Measurements from ENCODE around the gene MGAT5B. TPM values are rescaled to one million over a fixed set of nuclear protein-coding genes. Genes with fewer than 3 reads are reported as not detected.
"Not testable (repeated sequence)": the region's sequence is repeated elsewhere in the genome, so short reads cannot be mapped to it uniquely, and the experiment has no call there.

The MGAT5B gene
- total RNA-seq, 1 donor: 0.18 TPM

- no peak for TF ChIP-seq CTCF (IDR thresholded peaks at IDR 0.05; ENCODE audit: insufficient read depth, low read length)
- no peak overlapping the region for H3K4me3 ChIP-seq (ENCODE audit: low read depth, low read length)
Observed at GRCh38 chr17:76847031-76847430, 21.2 kb upstream of the MGAT5B start.

GRCh38 chr17:76848670-76849069 is 19.5 kb upstream of the MGAT5B start:
- DNase-seq (ENCODE audit: low read depth): no peak
- no peak overlapping the region for H3K4me3 ChIP-seq (ENCODE audit: low read depth, low read length)
- no peak for TF ChIP-seq CTCF (IDR thresholded peaks at IDR 0.05; ENCODE audit: insufficient read depth, low read length)

More at GRCh38 chr17:76847031-76847430, 21.2 kb upstream of the MGAT5B start:
- no peak for DNase-seq (ENCODE audit: low read depth)

GRCh38 chr17:76849160-76849559 is 19.0 kb upstream of the MGAT5B start:
- H3K4me3 ChIP-seq (ENCODE audit: low read depth, low read length): not testable (repeated sequence)

GRCh38 chr17:76852843-76853242 is 15.4 kb upstream of the MGAT5B start:
- no peak overlapping the region for H3K4me3 ChIP-seq (ENCODE audit: low read depth, low read length)
- no peak for TF ChIP-seq CTCF (IDR thresholded peaks at IDR 0.05; ENCODE audit: insufficient read depth, low read length)
- no peak for DNase-seq (ENCODE audit: low read depth)

More at GRCh38 chr17:76849160-76849559, 19.0 kb upstream of the MGAT5B start:
- DNase-seq (ENCODE audit: low read depth): not testable (repeated sequence)

- H3K4me3 ChIP-seq (ENCODE audit: low read depth, low read length): no peak overlapping the region
- DNase-seq (ENCODE audit: low read depth): no peak
- TF ChIP-seq CTCF (IDR thresholded peaks at IDR 0.05; ENCODE audit: insufficient read depth, low read length): no peak
Observed at GRCh38 chr17:76855105-76855504, 13.1 kb upstream of the MGAT5B start.

GRCh38 chr17:76862079-76862478 is 6.1 kb upstream of the MGAT5B start:
- no peak overlapping the region for H3K4me3 ChIP-seq (ENCODE audit: low read depth, low read length)
- no peak for TF ChIP-seq CTCF (IDR thresholded peaks at IDR 0.05; ENCODE audit: insufficient read depth, low read length)
- DNase-seq (ENCODE audit: low read depth): no peak

- no peak for DNase-seq (ENCODE audit: low read depth)
- no peak for TF ChIP-seq CTCF (IDR thresholded peaks at IDR 0.05; ENCODE audit: insufficient read depth, low read length)
- H3K4me3 ChIP-seq (ENCODE audit: low read depth, low read length): no peak overlapping the region
Observed at GRCh38 chr17:76862494-76862893, 5.7 kb upstream of the MGAT5B start.

Measured in fibroblast of the aortic adventitia (primary cell).